ENCODE data around the gene HMCN1.

- no peak for TF ChIP-seq CTCF (conservative IDR thresholded peaks at IDR 0.05 in 1 of 2, IDR thresholded peaks at IDR 0.05 in 1 of 2; ENCODE audit: extremely low read depth in 1 of 2, insufficient read depth in 1 of 2, low read depth in 1 of 2, low read length in 2 of 2)
- no peak for TF ChIP-seq EZH2 (IDR thresholded peaks at IDR 0.05; ENCODE audit: borderline replicate concordance, low read length)
Measured at GRCh38 chr1:185996211-185996610, 262.0 kb downstream of the HMCN1 start.

Measured in mammary epithelial cell (primary cell).